ENCODE measurements around the gene HOXB5.

HOXB5 gene

GRCh38 chr17:48616717-48617470, 23.3 kb upstream of the HOXB5 start:
- H3K27ac ChIP-seq = no peak overlapping the region
- no peak for TF ChIP-seq CTCF (IDR thresholded peaks at IDR 0.05; ENCODE audit: low read depth, low read length)
- peaks cover 3% of the 10 kb centered on the region for H3K9me3 ChIP-seq (ENCODE audit: severe bottlenecking)
- H3K4me3 ChIP-seq (ENCODE audit: low read depth, low read length) = no peak overlapping the region
- H3K27me3 ChIP-seq (ENCODE audit: insufficient read depth, low read depth, severe bottlenecking) = peaks cover 94% of the 10 kb centered on the region
- H3K36me3 ChIP-seq = no peaks in the 10 kb centered on the region
- DNase-seq = no peak

DNA sequence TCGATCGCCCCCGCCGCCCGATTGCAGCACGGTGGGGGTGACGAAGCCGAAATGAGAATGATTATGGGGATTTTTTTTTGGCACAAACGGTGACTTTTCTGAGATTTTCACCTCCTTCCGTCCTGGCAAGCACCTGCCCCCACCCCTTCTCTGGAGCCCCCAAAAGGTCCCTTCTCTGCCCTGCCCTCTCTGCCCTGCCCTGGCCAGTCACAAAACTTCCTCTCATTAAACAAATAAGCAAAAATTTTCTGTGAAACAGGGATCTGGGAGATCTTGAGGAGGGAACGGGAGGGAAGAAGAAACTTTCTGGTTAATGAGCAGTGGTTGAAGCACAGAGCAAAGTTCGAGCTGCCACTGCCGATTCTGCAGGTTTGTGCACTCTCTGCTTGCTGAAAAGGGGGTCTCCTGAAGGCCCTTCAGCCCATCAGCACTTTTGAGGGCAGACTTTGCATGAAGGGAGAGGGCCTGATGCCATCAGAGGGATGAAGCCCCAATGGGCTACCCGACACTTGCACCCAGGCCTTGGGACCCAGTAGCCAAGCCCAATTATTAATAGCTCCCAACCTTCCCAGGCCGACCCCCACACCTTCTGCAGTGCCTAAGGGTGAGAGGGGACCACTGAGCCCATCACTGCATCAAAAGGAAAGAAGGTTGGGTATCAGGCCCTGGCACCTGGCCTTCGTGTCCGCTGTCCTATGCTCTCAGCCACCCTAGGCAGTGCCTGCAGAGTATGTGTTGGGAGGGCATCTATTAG, 22.6 kb upstream of the HOXB5 start:
- H3K27me3 ChIP-seq (ENCODE audit: insufficient read depth, low read depth, severe bottlenecking) = peaks cover 91% of the 10 kb centered on the region
- no peak for DNase-seq
- TF ChIP-seq CTCF (IDR thresholded peaks at IDR 0.05; ENCODE audit: low read depth, low read length) = no peak
- H3K4me3 ChIP-seq (ENCODE audit: low read depth, low read length) = no peak overlapping the region
- H3K27ac ChIP-seq = no peak overlapping the region
- H3K9me3 ChIP-seq (ENCODE audit: severe bottlenecking) = no peaks in the 10 kb centered on the region
- H3K36me3 ChIP-seq = no peaks in the 10 kb centered on the region

GRCh38 chr17:48615047-48615962, 21.7 kb upstream of the HOXB5 start, which contains the start of gene HOXB8:
HOXB8 (minus strand) TSS chr17:48615292; CDS start chr17:48614704, 588 bp downstream.
- H3K4me3 ChIP-seq (ENCODE audit: low read depth, low read length) = peak within 1 kb of the TSS; percentile 28
- H3K36me3 ChIP-seq = no peaks in the 10 kb centered on the region
- H3K27me3 ChIP-seq (ENCODE audit: insufficient read depth, low read depth, severe bottlenecking) = peaks cover 91% of the 10 kb centered on the region
- H3K9me3 ChIP-seq (ENCODE audit: severe bottlenecking) = no peaks in the 10 kb centered on the region
- TF ChIP-seq CTCF (IDR thresholded peaks at IDR 0.05; ENCODE audit: low read depth, low read length) = no peak
- H3K27ac ChIP-seq = no peak within 1 kb of the TSS
- DNase-seq = no peak

DNA sequence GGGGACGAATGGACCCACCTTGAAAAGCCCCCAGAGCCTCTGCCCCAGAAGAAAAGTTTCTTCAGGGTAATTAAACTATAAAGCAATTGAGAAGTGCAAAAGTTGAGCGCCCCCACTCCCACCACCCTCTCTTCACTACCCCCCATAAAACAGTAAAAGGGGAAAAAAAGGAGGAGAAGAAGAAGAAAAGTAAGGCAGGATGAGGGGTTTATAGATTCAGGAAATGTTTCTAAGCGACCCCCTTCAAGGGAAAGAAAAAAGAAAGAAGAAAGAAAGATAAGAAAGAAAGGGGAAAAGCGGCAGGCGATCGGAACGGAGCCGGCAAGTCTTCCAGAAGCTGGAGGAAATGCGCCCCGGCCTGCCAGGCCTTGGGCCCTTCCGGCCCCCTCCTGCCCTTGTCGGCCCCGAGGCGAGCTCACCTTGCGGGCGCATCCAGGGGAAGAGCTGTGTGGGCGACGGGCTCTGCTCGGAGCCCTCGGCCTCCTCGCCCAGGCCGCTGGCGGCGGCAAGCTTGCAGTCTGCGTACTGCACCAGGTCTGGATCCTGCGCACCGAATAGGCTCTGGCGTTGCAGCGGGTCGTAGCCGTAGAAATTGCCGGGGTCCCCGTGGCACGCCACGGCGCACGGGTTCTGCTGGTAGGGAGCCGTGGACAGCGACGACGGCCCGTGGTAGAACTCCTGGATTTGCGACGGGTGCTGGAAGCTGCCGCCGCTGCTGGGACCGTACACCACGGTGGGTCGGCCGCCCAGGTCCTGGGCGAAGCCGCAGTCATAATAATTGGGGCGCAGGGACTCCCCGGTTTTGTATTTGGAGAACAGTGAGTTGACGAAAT, 20.5 kb upstream of the HOXB5 start:
- DNase-seq = peak; percentile 49

More for the DNA sequence above, 20.5 kb upstream of the HOXB5 start:
- TF ChIP-seq CTCF (IDR thresholded peaks at IDR 0.05; ENCODE audit: low read depth, low read length) = no peak
- Histone ChIP-seq H3K4me3 (ENCODE audit: low read depth, low read length) (peak overlapping the region; percentile 43), H3K27ac (no peak overlapping the region), H3K27me3 (ENCODE audit: insufficient read depth, low read depth, severe bottlenecking) (peaks cover 91% of the 10 kb centered on the region), H3K36me3 (no peaks in the 10 kb centered on the region), H3K9me3 (ENCODE audit: severe bottlenecking) (no peaks in the 10 kb centered on the region)

Data from WERI-Rb-1 (cell line).